Measurements from ENCODE around the gene VAC14.

DNA sequence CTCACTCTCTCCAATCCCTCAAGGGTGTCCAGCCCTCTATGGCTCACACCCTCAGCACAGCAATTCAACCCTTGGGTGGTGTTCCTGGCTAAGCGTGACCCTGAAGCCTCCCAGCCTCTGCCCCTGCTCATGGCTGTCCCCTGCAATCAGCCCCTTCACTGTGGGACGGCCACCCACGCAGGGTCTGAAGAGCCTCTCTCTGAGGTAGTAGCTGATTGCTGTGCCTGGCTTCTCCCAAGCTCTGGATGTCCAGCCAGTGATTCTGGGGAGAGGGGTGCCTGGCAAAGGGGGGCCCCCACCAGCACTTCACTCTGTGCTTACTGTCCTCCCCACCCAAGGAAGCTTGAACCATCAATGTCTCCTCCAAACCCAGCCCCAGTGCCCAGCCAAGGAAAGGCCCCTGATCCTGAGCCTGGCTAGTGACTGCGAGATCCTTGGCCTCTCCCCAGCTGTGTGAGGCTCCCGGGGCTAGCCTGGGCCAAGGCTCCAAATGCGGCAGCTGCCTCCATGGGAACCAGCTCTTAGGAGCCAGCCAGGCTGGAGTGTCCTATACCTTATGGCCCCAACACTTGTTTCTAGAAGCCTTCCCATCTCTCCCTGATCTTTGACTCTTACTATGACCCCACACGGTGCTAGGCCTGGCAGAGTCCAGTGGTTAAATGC lies 125.0 kb downstream of the VAC14 start:
- TF ChIP-seq, protein P1, sequence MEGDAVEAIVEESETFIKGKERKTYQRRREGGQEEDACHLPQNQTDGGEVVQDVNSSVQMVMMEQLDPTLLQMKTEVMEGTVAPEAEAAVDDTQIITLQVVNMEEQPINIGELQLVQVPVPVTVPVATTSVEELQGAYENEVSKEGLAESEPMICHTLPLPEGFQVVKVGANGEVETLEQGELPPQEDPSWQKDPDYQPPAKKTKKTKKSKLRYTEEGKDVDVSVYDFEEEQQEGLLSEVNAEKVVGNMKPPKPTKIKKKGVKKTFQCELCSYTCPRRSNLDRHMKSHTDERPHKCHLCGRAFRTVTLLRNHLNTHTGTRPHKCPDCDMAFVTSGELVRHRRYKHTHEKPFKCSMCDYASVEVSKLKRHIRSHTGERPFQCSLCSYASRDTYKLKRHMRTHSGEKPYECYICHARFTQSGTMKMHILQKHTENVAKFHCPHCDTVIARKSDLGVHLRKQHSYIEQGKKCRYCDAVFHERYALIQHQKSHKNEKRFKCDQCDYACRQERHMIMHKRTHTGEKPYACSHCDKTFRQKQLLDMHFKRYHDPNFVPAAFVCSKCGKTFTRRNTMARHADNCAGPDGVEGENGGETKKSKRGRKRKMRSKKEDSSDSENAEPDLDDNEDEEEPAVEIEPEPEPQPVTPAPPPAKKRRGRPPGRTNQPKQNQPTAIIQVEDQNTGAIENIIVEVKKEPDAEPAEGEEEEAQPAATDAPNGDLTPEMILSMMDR (IDR thresholded peaks at IDR 0.05), result no peak
- no peak for TF ChIP-seq ZFX (IDR thresholded peaks at IDR 0.05; ENCODE audit: borderline replicate concordance)
